Psoas muscle (tissue), 8 donors: ENCODE measurements around the gene LCE6A. TPM values are rescaled to one million over a fixed set of nuclear protein-coding genes. Genes with fewer than 3 reads are reported as not detected.

Source experiments
- ATAC-seq, 4 donors: fragments of 200-7000 bp; cut with Tn5 transposase; one replicate each; pipeline ENCODE4 v1.9.1; 2020; ENCODE audit warnings: moderate library complexity in 3 of 4, mild to moderate bottlenecking in 2 of 4
- DNase-seq, 2 donors: peaks; one replicate each; pipeline ENCODE4 v3.0.0-alpha.2; 2020
- H3K27ac ChIP-seq: fragments of 200-600 bp; one replicate; pipeline ENCODE4 v1.8.0; 2022
- H3K27me3 ChIP-seq, 3 donors: fragments of 200-600 bp in 1 of 3; one replicate each; pipeline versions ENCODE4 v1.6.1 to v1.8.0; 2013 to 2022; ENCODE audit warnings: low read length in 2 of 3, mild to moderate bottlenecking in 2 of 3, moderate library complexity in 1 of 3; ENCODE audit not compliant: insufficient read depth in 3 of 3
- H3K36me3 ChIP-seq, 2 donors: fragments of 200-600 bp in 1 of 2; one replicate each; pipeline versions ENCODE4 v1.6.1 to v1.8.0; 2013 to 2022; ENCODE audit warnings: low read depth in 1 of 2, mild to moderate bottlenecking in 1 of 2, moderate library complexity in 1 of 2; ENCODE audit not compliant: insufficient read depth in 1 of 2
- H3K4me1 ChIP-seq: fragments of 200-600 bp; one replicate; pipeline ENCODE4 v1.8.0; 2022
- H3K4me3 ChIP-seq: fragments of 200-600 bp; one replicate; pipeline ENCODE4 v1.8.0; 2022; ENCODE audit warnings: mild to moderate bottlenecking
- H3K9me3 ChIP-seq: fragments of 200-600 bp; one replicate; pipeline ENCODE4 v1.8.0; 2022
- CTCF ChIP-seq: fragments of 200-600 bp; IDR thresholded peaks from one replicate; pipeline ENCODE4 v1.8.0; 2022; ENCODE audit warnings: antibody characterized with exemption
- WGBS, 3 donors: extraction: QIAGEN DNeasy Blood & Tissue Kit; methylation state at CpG; one replicate each; pipeline versions ENCODE4 v1.1.6 to v1.1.7; 2013; 5-methylcytosine and 5-hydroxymethylcytosine counted together
- intact Hi-C, 2 donors: fragments of 100-400 bp; cut with DNase I; formaldehyde crosslinking; loops; one replicate each; pipeline versions ENCODE4 v1.11.0 to v1.14.2; 2022
- polyA plus RNA-seq, 3 donors: library from polyadenylated mRNA; stranded (reverse); fragments of 200-250 nt; gene quantifications; one replicate each; pipeline ENCODE4 v1.2.3, GENCODE V29; 2013
- total RNA-seq, 4 donors: library from RNA; stranded (reverse); fragmentation: NEBNext Ultra II Directional in 2 of 4; extraction: Animal tissue kit (Norgen Biotek cat#: 25700) in 2 of 4; gene quantifications; one replicate each; pipeline versions ENCODE4 v1.2.1 to v1.2.4, GENCODE V29; 2021 to 2023
- donor health status: healthy with polysubstance abuse.
- donor health status: DM: no; HTN: no; CAD: no; lungs with moderate emphysema.
- donor health status: Bipolar disorder and iron deficiency.
- donor health status: healthy.
- donor health status: DM: yes; HTN: yes; CAD: no.
- donor health status: DM: no; HTN: no; CAD: no.
- donor health status: DM: no; HTN: no; CAD: no.
- donor health status: DM: yes; HTN: yes; CAD: no.

LCE6A gene
- total and polyA plus RNA-seq, 7 donors: not detected

- intact Hi-C loops: no loop called here
- H3K9me3 ChIP-seq: no peaks in the 10 kb centered on the region
- ATAC-seq (no peak), DNase-seq (no peak)
- H3K4me1 ChIP-seq: no peaks in the 10 kb centered on the region
- no peaks in the 10 kb centered on the region for H3K27me3 ChIP-seq
- WGBS, 3 donors: 0 to 7% (median 4%) methylated on average over 1 of the region's 1 CpG
- no peaks in the 10 kb centered on the region for H3K36me3 ChIP-seq
- H3K4me3 ChIP-seq: no peak within 1 kb of the TSS
- TF ChIP-seq CTCF: no peak
- H3K27ac ChIP-seq: no peak within 1 kb of the TSS
Observed at GRCh38 chr1:152878042-152878441, 35.4 kb downstream of the LCE6A start, which contains the start of gene SMCP. TSS of gene SMCP (plus strand) at chr1:152878322. CDS start at chr1:152884423, 6,101 bp downstream.

- no peaks in the 10 kb centered on the region for H3K9me3 ChIP-seq
- DNase-seq: no peak
- H3K27ac ChIP-seq: no peak overlapping the region
- H3K27me3 ChIP-seq: no peaks in the 10 kb centered on the region
- intact Hi-C loops: no loop called here
- no peak for ATAC-seq
- TF ChIP-seq CTCF: no peak
- no peaks in the 10 kb centered on the region for H3K36me3 ChIP-seq
- H3K4me1 ChIP-seq: no peaks in the 10 kb centered on the region
- H3K4me3 ChIP-seq: no peak overlapping the region
Observed at GRCh38 chr1:152879559-152880198, 37.0 kb downstream of the LCE6A start.

DNA sequence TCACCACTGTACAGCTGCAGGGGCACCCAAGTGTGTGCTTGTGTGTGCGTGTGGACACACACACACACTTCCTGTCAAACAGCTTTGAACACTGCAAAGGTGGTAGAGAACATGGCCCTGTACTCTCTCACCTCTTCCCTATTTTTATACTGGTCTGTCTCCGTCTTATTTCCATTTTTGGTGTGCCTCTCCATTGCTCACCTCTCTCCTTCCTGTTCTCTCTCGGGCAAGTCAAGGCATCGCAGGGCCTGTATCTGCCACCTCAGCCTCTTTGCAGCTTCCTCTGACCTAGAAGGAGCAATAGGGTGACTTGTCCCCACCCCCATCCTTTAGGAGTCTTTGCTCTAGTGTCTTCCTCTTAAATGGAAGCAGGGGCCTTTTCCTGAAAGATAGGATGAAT is 37.7 kb downstream of the LCE6A start:
- TF ChIP-seq CTCF: no peak
- no peak for ATAC-seq
- intact Hi-C loops: no loop called here
- H3K27ac ChIP-seq: no peak overlapping the region
- H3K4me3 ChIP-seq: no peak overlapping the region
- DNase-seq: no peak
- H3K27me3 ChIP-seq: no peaks in the 10 kb centered on the region
- WGBS, 3 donors: 80 to 82% (median 82%) methylated on average over 4 of the region's 4 CpGs
- no peaks in the 10 kb centered on the region for H3K36me3 ChIP-seq
- no peaks in the 10 kb centered on the region for H3K9me3 ChIP-seq
- no peaks in the 10 kb centered on the region for H3K4me1 ChIP-seq

GRCh38 chr1:152880907-152881306 is 38.3 kb downstream of the LCE6A start:
- no peak for TF ChIP-seq CTCF
- no peak overlapping the region for H3K4me3 ChIP-seq
- H3K9me3 ChIP-seq: no peaks in the 10 kb centered on the region
- H3K27ac ChIP-seq: no peak overlapping the region
- WGBS, 3 donors: 73 to 89% (median 81%) methylated on average over 5 of the region's 5 CpGs
- intact Hi-C loops: no loop called here
- H3K27me3 ChIP-seq: no peaks in the 10 kb centered on the region
- ATAC-seq: no peak
- H3K4me1 ChIP-seq: no peaks in the 10 kb centered on the region
- H3K36me3 ChIP-seq: no peaks in the 10 kb centered on the region
- DNase-seq: no peak

- Histone ChIP-seq H3K27me3 (no peaks in the 10 kb centered on the region), H3K4me3 (no peak overlapping the region), H3K4me1 (no peaks in the 10 kb centered on the region), H3K9me3 (no peaks in the 10 kb centered on the region), H3K36me3 (no peaks in the 10 kb centered on the region), H3K27ac (no peak overlapping the region)
- intact Hi-C loops: no loop called here
- TF ChIP-seq CTCF: no peak
- DNase-seq (no peak), ATAC-seq (no peak)
Observed at GRCh38 chr1:152884085-152884484, 41.4 kb downstream of the LCE6A start.
